Breast epithelium (tissue), 4 donors: ENCODE measurements around the gene RRP8. TPM values are rescaled to one million over a fixed set of nuclear protein-coding genes. Genes with fewer than 3 reads are reported as not detected.
A peak's percentile ranks its signal among the peaks of the same experiment; 100 is the strongest.

Experiments used
- DNase-seq, 2 donors: peaks; one replicate each; pipeline ENCODE4 v3.0.0-alpha.2; 2019; ENCODE audit warnings: low spot score in 2 of 2
- H3K27ac ChIP-seq, 2 donors: fragments of 200-600 bp; sonication (generic) in 1 of 2; one replicate each; pipeline ENCODE4 v1.5.1; 2016 to 2019; ENCODE audit warnings: mild to moderate bottlenecking in 1 of 2
- H3K27me3 ChIP-seq, 2 donors: fragments of 200-600 bp; sonication (generic) in 1 of 2; one replicate each; pipeline versions ENCODE4 v1.5.1 to v1.6.0; 2017 to 2019; ENCODE audit warnings: control low read depth in 1 of 2, mild to moderate bottlenecking in 1 of 2
- H3K36me3 ChIP-seq: fragments of 200-600 bp; one replicate; pipeline ENCODE4 v1.5.1; 2019
- H3K4me1 ChIP-seq, 2 donors: fragments of 200-600 bp; sonication (generic); one replicate each; pipeline ENCODE4 v1.5.1; 2016 to 2019; ENCODE audit warnings: control low read depth in 1 of 2
- H3K4me3 ChIP-seq, 3 donors: fragments of 200-600 bp; sonication (generic); 1 replicate in 2 of 3; 2 replicates in 1 of 3; pipeline ENCODE4 v1.5.1; 2016 to 2019; ENCODE audit warnings: mild to moderate bottlenecking in 3 of 3, moderate library complexity in 2 of 3
- H3K9me3 ChIP-seq, 2 donors: fragments of 200-600 bp; sonication (generic) in 1 of 2; one replicate each; pipeline ENCODE4 v1.5.1; 2016 to 2019; ENCODE audit warnings: control low read depth in 1 of 2
- POLR2A ChIP-seq: fragments of 450-650 bp; IDR thresholded peaks from one replicate; pipeline ENCODE4 v1.6.1; 2016; ENCODE audit warnings: antibody characterized with exemption, mild to moderate bottlenecking, moderate library complexity
- POLR2AphosphoS5 ChIP-seq, 3 donors: sonication (generic); formaldehyde crosslinking; IDR thresholded peaks; one replicate each; pipeline ENCODE4 v1.6.1; 2017; ENCODE audit warnings: antibody characterized with exemption in 3 of 3
- intact Hi-C: fragments of 100-400 bp; cut with DNase I; formaldehyde crosslinking; loops from one replicate; pipeline ENCODE4 v1.15.1; 2023; ENCODE audit warnings: low total_unique reads
- total RNA-seq, 3 donors: library from RNA; depleted of rRNA; stranded (reverse); fragments of >200 nt; gene quantifications; one replicate each; pipeline ENCODE4 v1.1.0, GENCODE V29; 2016
- TF ChIP-seq, protein P1 (sequence below), 3 donors: fragments of 450-650 bp; IDR thresholded peaks; one replicate each; pipeline ENCODE4 v1.5.1; 2016 to 2017; ENCODE audit warnings: antibody characterized with exemption in 3 of 3, mild to moderate bottlenecking in 3 of 3, moderate library complexity in 3 of 3

Gene RRP8
- total RNA-seq, 3 donors from 2014 or later: 8.8 to 22.2 (median 20.3) TPM

DNA sequence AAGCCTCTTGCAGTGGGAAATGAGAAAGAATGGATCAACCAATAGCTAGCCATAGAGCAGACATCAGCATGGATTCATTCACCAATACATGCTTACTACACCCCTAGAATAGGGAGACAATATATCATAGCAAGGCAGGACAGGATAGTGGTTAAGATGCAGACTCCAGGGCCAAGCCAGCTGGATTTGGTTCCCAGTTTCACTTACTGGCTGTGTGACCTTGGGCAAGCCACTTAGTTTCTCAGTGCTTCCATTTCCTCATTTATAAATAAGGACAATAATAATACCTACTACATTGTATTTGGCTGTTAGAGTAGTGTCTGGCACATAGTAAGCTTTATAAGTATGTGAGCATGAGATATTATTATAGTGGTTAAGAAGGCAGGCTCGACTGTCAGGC lies 45.1 kb upstream of the RRP8 start:
- no peak for DNase-seq
- Histone ChIP-seq H3K4me1 (no peaks in the 10 kb centered on the region), H3K9me3 (no peaks in the 10 kb centered on the region)

DNA sequence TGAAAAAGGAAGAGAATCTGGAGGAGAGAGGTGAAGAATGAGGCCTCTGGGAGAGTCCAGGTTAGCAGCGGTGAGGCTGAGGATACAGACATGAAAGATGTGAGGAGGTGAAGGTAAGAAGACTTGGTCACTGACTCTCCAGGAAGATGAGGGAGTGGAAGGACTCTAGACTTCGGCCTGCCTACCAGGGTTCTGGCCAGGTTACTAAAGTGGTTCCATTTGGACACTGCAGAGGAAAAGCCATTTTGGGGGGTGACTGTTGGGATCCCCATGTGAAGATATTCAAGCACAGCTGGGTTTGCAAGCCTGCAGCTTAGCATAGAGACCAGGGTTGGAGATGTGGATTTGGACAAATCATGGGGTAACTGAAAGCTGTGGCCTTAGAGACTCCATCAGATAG lies 44.4 kb upstream of the RRP8 start:
- intact Hi-C loops: no loop called here
- TF ChIP-seq POLR2A (no peak), POLR2AphosphoS5 (IDR thresholded peaks at IDR 0.05) (no peak)
- TF ChIP-seq, protein P1, sequence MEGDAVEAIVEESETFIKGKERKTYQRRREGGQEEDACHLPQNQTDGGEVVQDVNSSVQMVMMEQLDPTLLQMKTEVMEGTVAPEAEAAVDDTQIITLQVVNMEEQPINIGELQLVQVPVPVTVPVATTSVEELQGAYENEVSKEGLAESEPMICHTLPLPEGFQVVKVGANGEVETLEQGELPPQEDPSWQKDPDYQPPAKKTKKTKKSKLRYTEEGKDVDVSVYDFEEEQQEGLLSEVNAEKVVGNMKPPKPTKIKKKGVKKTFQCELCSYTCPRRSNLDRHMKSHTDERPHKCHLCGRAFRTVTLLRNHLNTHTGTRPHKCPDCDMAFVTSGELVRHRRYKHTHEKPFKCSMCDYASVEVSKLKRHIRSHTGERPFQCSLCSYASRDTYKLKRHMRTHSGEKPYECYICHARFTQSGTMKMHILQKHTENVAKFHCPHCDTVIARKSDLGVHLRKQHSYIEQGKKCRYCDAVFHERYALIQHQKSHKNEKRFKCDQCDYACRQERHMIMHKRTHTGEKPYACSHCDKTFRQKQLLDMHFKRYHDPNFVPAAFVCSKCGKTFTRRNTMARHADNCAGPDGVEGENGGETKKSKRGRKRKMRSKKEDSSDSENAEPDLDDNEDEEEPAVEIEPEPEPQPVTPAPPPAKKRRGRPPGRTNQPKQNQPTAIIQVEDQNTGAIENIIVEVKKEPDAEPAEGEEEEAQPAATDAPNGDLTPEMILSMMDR (IDR thresholded peaks at IDR 0.05): no peak
- Histone ChIP-seq H3K4me3 (no peak overlapping the region), H3K36me3 (no peaks in the 10 kb centered on the region), H3K4me1 (no peaks in the 10 kb centered on the region), H3K9me3 (no peaks in the 10 kb centered on the region), H3K27ac (peak overlapping the region; percentile 6 to 89), H3K27me3 (no peaks in the 10 kb centered on the region)
- DNase-seq: no peak

More for the DNA sequence above, 45.1 kb upstream of the RRP8 start:
- no peak overlapping the region for H3K4me3 ChIP-seq
- no peaks in the 10 kb centered on the region for H3K36me3 ChIP-seq
- peak overlapping the region in 1 of 2 donors; percentile 5 for H3K27ac ChIP-seq
- TF ChIP-seq, protein P1 (IDR thresholded peaks at IDR 0.05): no peak
- TF ChIP-seq POLR2AphosphoS5 (IDR thresholded peaks at IDR 0.05) (no peak), POLR2A (no peak)
- no peaks in the 10 kb centered on the region for H3K27me3 ChIP-seq
- intact Hi-C loops: no loop called here

DNA sequence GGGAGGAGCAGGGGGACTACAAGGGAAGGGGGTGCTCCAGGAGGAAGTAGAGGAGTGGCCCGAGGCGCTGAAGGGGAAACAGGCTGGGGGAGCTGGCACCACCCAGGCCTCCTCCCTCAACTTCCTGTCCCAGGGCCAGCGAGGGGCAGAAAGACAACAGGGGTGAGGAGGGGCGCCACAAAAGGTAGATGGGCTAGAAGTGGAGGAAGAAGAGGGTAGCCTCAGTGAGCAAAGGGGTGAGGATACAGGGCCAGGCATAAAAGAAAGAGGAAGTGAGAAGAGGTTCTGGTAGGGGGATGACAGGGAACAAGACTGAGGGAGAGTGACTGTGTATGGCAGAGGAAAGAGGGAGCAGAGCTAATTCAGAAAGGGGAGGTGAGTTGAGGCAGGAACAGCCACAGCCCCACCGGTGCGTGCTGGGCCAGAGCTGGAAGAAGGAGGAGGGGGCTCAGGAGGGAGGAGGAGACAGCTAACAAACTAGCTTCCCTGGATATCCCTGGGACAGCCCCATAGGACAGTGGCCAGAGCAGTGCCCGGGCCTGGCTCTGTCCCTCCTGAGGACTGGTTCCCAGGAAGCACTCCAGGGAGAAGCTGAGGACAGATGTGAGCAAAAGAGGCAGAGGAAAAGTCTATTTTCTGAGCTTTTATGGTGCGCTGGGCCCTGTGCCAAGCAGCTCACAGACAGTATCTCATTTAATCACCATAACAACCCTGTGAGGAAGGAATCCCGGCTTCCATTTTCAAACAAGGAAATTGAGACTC lies 43.7 kb upstream of the RRP8 start:
- Histone ChIP-seq H3K4me3 (peak overlapping the region in 1 of 3 donors; percentile 17), H3K36me3 (no peaks in the 10 kb centered on the region), H3K27me3 (no peaks in the 10 kb centered on the region), H3K27ac (peak overlapping the region; percentile 61 to 89), H3K4me1 (no peaks in the 10 kb centered on the region), H3K9me3 (no peaks in the 10 kb centered on the region)
- TF ChIP-seq, protein P1 (IDR thresholded peaks at IDR 0.05): no peak
- TF ChIP-seq POLR2A: no peak
- TF ChIP-seq POLR2AphosphoS5 (IDR thresholded peaks at IDR 0.05): no peak
- intact Hi-C loops: no loop called here
- no peak for DNase-seq

DNA sequence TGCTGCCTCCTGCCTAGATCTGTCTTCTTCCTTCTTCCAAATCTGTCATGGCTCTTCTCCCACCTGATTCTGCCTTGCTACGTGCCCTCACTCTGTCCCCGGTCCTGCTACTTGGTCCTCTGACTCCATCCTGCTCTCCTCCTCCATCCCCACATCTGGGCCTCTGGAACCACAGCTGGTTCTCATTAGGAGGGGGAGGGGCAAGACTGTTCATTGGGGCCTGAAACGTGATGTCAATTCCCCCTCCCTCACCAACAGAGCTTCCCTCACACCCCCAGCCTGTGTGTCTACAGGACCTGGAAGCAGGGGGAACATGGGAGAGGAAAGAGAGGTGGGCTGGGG lies 43.1 kb upstream of the RRP8 start:
- no peak for DNase-seq
- TF ChIP-seq POLR2AphosphoS5 (IDR thresholded peaks at IDR 0.05) (peak in 2 of 3 donors; percentile 7 to 36), POLR2A (no peak)
- TF ChIP-seq, protein P1 (IDR thresholded peaks at IDR 0.05): no peak
- peak overlapping the region in 1 of 3 donors; percentile 17 for H3K4me3 ChIP-seq
- H3K9me3 ChIP-seq: no peaks in the 10 kb centered on the region
- peak overlapping the region; percentile 61 to 89 for H3K27ac ChIP-seq
- no peaks in the 10 kb centered on the region for H3K27me3 ChIP-seq
- intact Hi-C loops: no loop called here
- no peaks in the 10 kb centered on the region for H3K36me3 ChIP-seq
- H3K4me1 ChIP-seq: no peaks in the 10 kb centered on the region

DNA sequence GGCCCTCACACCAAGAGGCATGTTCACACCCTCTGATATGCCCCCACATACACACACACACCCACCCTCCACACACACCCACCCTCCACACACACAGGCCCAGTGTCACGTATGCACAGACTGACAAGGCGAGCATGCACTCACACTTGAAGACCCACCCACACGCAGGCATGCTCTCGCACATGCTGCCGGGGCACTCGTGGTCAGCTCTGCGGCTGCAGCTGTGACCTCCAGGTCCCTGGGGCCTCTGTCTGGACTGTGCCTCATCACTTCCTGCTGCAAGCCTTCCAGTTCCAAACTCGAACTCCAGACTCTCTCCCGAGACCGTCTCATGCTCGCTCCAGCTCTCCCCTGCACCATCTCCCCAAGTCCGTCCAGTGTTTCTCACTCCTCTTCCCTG lies 42.7 kb upstream of the RRP8 start:
- Histone ChIP-seq H3K36me3 (no peaks in the 10 kb centered on the region), H3K4me3 (peak overlapping the region in 1 of 3 donors; percentile 17), H3K4me1 (no peaks in the 10 kb centered on the region), H3K27ac (peak overlapping the region in 1 of 2 donors; percentile 89), H3K9me3 (no peaks in the 10 kb centered on the region), H3K27me3 (no peaks in the 10 kb centered on the region)
- DNase-seq: no peak
- intact Hi-C loops: no loop called here
- TF ChIP-seq, protein P1 (IDR thresholded peaks at IDR 0.05): no peak
- no peak for TF ChIP-seq POLR2A
- TF ChIP-seq POLR2AphosphoS5 (IDR thresholded peaks at IDR 0.05): no peak
